ENCODE data around the gene MIB1. TPM values are rescaled to one million over a fixed set of nuclear protein-coding genes. Genes with fewer than 3 reads are reported as not detected.

Gene MIB1
- total RNA-seq, 1 donor from 2014 or later: 11.0 TPM

DNA sequence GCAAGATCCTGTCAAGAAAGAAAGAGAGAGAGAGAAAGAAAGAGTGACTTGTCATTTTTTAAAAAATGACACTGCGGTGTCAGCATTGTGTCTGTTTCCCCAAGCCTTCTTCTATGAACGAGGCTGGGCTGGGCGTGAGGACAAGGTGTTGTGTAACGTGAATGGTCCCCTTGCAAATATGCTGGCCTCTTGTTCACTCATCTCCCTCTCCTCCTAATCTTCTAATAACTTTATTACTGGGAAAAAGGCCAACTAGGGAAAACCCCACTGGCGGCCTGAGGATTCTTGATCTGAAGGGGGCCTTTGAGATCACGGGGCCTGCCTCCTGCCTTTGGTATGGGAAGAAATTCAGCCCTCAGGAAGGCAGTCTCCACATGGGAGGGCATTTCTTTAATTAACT lies 163.1 kb downstream of the MIB1 start:
- H3K27me3 ChIP-seq: no peaks in the 10 kb centered on the region
- H3K9me3 ChIP-seq: no peaks in the 10 kb centered on the region
- H3K27ac ChIP-seq: no peak overlapping the region
- no peak for DNase-seq (ENCODE audit: low spot score in 2 of 2)
- no peaks in the 10 kb centered on the region for H3K36me3 ChIP-seq
- H3K4me3 ChIP-seq: no peak overlapping the region
- intact Hi-C loops (cut with DNase I): no loop called here
- TF ChIP-seq, protein P1, sequence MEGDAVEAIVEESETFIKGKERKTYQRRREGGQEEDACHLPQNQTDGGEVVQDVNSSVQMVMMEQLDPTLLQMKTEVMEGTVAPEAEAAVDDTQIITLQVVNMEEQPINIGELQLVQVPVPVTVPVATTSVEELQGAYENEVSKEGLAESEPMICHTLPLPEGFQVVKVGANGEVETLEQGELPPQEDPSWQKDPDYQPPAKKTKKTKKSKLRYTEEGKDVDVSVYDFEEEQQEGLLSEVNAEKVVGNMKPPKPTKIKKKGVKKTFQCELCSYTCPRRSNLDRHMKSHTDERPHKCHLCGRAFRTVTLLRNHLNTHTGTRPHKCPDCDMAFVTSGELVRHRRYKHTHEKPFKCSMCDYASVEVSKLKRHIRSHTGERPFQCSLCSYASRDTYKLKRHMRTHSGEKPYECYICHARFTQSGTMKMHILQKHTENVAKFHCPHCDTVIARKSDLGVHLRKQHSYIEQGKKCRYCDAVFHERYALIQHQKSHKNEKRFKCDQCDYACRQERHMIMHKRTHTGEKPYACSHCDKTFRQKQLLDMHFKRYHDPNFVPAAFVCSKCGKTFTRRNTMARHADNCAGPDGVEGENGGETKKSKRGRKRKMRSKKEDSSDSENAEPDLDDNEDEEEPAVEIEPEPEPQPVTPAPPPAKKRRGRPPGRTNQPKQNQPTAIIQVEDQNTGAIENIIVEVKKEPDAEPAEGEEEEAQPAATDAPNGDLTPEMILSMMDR (IDR thresholded peaks at IDR 0.05): no peak
- no peaks in the 10 kb centered on the region for H3K4me1 ChIP-seq

DNA sequence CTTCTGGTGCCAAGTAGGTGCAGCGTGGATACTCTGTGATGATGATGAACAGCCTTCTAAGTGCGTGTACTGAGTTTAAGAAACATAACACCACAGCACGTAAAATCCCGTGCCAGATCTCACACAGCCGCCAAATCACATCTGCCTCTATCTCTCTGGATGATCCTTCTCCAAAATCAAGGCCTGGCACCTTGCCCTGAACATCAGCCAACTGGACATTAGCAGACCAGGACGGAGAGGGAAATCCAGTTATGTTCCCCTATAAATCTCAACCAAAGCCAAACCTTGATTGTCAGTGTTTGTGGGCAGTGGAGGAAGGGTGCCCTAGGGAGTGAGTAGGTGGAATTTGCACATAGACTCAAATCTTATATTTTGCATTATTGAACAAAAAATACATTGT lies 164.3 kb downstream of the MIB1 start:
- TF ChIP-seq, protein P1 (IDR thresholded peaks at IDR 0.05): no peak
- no peak overlapping the region for H3K4me3 ChIP-seq
- DNase-seq (ENCODE audit: low spot score in 2 of 2): no peak
- no peaks in the 10 kb centered on the region for H3K36me3 ChIP-seq
- no peaks in the 10 kb centered on the region for H3K27me3 ChIP-seq
- H3K4me1 ChIP-seq: no peaks in the 10 kb centered on the region
- intact Hi-C loops (cut with DNase I): no loop called here
- H3K27ac ChIP-seq: no peak overlapping the region
- H3K9me3 ChIP-seq: no peaks in the 10 kb centered on the region

DNA sequence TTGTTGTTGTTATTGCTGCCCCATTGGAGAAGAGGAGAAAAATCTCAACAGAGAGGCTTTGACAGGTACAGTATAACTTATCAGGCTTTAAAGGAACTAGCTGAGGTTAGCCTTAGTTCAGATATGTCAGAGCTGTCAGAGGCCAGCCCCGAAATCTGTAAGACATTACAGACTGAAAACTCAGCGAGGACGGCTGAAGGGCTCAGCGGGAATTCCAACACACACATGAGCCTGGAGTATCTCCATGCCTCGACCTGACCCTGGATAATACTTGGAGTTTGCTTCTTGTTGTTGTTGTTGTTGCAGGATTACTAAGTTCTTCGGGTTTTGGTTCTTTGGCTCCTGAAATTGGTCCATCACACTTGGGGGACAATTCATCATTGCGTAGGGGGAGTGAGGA lies 166.9 kb downstream of the MIB1 start:
- TF ChIP-seq, protein P1 (IDR thresholded peaks at IDR 0.05): no peak
- Histone ChIP-seq H3K36me3 (no peaks in the 10 kb centered on the region), H3K4me1 (no peaks in the 10 kb centered on the region), H3K9me3 (no peaks in the 10 kb centered on the region), H3K27ac (no peak overlapping the region), H3K4me3 (no peak overlapping the region), H3K27me3 (no peaks in the 10 kb centered on the region)
- intact Hi-C loops (cut with DNase I): no loop called here
- DNase-seq (ENCODE audit: low spot score in 2 of 2): no peak

DNA sequence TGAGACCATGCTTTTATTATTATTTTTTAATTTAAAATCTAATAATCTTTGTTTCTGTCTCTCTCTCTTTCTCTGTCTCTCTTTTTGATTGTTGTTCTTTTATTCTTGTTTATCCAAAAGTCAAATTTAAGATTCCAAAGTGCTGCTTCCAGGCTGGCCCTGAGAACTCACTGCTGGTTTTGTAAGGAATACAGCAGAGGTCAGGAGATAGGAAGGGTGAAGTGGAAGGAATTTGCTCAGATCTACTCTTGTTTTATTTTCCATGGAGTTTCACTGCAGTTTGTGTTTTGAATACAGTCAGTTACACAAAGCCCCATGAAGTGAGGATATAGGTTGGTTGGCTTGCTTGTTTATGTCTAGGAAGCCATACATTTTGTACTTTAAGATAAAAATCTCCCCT lies 168.1 kb downstream of the MIB1 start:
- H3K4me3 ChIP-seq: no peak overlapping the region
- no peaks in the 10 kb centered on the region for H3K4me1 ChIP-seq
- no peaks in the 10 kb centered on the region for H3K9me3 ChIP-seq
- H3K27ac ChIP-seq: no peak overlapping the region
- TF ChIP-seq, protein P1 (IDR thresholded peaks at IDR 0.05): no peak
- H3K36me3 ChIP-seq: no peaks in the 10 kb centered on the region
- DNase-seq (ENCODE audit: low spot score in 2 of 2): no peak
- no peaks in the 10 kb centered on the region for H3K27me3 ChIP-seq
- intact Hi-C loops (cut with DNase I): no loop called here

DNA sequence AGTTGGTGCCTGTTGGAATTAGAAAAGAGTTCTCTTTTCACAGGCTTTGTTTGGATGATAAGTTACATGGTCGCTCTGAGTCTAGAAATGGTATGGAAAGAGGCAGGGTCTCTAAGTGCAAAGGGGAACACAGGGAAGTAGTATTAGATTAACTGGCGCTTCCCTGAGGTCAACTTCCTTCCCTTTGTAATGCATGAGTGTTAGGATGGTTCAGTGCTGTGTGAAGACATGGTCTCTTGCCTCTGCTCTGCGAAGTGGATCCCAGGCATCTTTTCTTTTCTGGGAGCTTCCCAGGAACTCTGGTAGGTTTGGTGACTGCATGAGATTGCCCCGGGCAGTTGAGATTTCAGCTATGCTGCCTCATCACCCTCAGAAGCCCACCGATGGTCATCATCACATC lies 170.3 kb downstream of the MIB1 start:
- DNase-seq (ENCODE audit: low spot score in 2 of 2): no peak
- TF ChIP-seq, protein P1 (IDR thresholded peaks at IDR 0.05): no peak
- Histone ChIP-seq H3K27me3 (no peaks in the 10 kb centered on the region), H3K36me3 (no peaks in the 10 kb centered on the region), H3K27ac (no peak overlapping the region), H3K4me3 (no peak overlapping the region), H3K9me3 (no peaks in the 10 kb centered on the region), H3K4me1 (no peaks in the 10 kb centered on the region)
- intact Hi-C loops (cut with DNase I): loop anchor here (10.0 kb wide), 1 partner anchor 654 kb away; no protein-coding TSS in a partner anchor

DNA sequence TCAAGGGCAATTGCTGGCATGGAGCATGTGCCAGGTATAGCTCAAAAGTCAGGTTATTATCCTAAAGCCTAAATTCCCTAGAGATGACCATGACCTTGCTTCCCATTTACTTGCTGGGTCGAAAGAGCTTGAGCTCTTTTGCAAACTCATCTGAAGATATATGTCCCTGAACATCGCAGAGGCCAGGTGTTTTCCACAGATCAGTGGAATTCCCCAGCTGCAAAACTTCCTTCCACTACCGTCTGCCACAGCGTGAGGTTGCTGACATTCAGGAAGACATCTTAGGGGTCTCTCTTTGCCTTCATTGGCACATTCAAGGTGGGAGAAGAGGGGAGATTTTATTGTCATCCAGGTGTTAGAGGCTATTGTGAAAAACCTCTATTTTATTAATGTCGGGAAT lies 171.0 kb downstream of the MIB1 start:
- no peaks in the 10 kb centered on the region for H3K9me3 ChIP-seq
- no peak overlapping the region for H3K4me3 ChIP-seq
- no peak for DNase-seq (ENCODE audit: low spot score in 2 of 2)
- H3K4me1 ChIP-seq: no peaks in the 10 kb centered on the region
- no peaks in the 10 kb centered on the region for H3K36me3 ChIP-seq
- intact Hi-C loops (cut with DNase I): loop anchor here (10.0 kb wide), 1 partner anchor 653 kb away; no protein-coding TSS in a partner anchor
- no peaks in the 10 kb centered on the region for H3K27me3 ChIP-seq
- TF ChIP-seq, protein P1 (IDR thresholded peaks at IDR 0.05): no peak
- H3K27ac ChIP-seq: no peak overlapping the region

Data from ascending aorta (tissue), 2 donors.